ENCODE data around the gene ZNF385B.

DNA sequence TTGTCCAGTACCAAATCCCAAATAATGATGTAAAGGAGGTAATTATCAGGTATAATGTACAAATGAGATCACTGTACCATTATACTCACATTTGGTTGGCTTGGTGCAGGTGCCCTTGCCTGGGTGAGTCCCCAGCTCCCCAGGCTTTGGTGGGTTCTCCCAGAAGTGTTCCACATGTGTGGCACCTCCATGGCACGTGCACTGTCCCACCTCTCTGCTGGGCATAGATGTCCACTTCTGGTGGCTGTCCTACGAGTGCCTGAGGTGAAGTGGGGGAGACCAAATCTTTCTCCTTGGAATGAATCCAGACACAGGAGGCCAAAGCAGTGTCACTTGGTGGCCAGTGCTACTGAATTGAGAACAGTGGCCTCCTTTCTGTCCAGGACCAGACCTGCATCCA is 434.3 kb downstream of the ZNF385B start:
- TF ChIP-seq, protein P1, sequence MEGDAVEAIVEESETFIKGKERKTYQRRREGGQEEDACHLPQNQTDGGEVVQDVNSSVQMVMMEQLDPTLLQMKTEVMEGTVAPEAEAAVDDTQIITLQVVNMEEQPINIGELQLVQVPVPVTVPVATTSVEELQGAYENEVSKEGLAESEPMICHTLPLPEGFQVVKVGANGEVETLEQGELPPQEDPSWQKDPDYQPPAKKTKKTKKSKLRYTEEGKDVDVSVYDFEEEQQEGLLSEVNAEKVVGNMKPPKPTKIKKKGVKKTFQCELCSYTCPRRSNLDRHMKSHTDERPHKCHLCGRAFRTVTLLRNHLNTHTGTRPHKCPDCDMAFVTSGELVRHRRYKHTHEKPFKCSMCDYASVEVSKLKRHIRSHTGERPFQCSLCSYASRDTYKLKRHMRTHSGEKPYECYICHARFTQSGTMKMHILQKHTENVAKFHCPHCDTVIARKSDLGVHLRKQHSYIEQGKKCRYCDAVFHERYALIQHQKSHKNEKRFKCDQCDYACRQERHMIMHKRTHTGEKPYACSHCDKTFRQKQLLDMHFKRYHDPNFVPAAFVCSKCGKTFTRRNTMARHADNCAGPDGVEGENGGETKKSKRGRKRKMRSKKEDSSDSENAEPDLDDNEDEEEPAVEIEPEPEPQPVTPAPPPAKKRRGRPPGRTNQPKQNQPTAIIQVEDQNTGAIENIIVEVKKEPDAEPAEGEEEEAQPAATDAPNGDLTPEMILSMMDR (IDR thresholded peaks at IDR 0.05) = no peak
- no peak for TF ChIP-seq POLR2A (IDR thresholded peaks at IDR 0.05)
- no peak for TF ChIP-seq POLR2AphosphoS5 (IDR thresholded peaks at IDR 0.05)
- TF ChIP-seq EP300 (IDR thresholded peaks at IDR 0.05) = no peak
